ENCODE measurements around the gene PCK2. TPM values are rescaled to one million over a fixed set of nuclear protein-coding genes. Genes with fewer than 3 reads are reported as not detected.

PCK2 gene
- total and polyA plus RNA-seq, 12 donors, result 0.75 to 7.3 (median 2.6) TPM

GRCh38 chr14:24051789-24052655 is 42.1 kb upstream of the PCK2 start, which contains the start of gene CARMIL3:
TSS of gene CARMIL3 (plus strand) at chr14:24052009. CDS start at chr14:24052154, 145 bp downstream.
- Histone ChIP-seq H3K9me3 (no peaks in the 10 kb centered on the region), H3K4me1 (peaks cover 5 to 18% (median 13%) of the 10 kb centered on the region in 9 donors), H3K27ac (peak within 1 kb of the TSS in 7 of 10 donors; percentile 56 to 75 (median 63)), H3K27me3 (peaks cover 0 to 20% (median 0%) of the 10 kb centered on the region in 7 donors), H3K36me3 (no peaks in the 10 kb centered on the region), H3K4me3 (peak within 1 kb of the TSS; percentile 26 to 74 (median 68))
- intact Hi-C loops (cut with DNase I), result no loop called here
- TF ChIP-seq CTCF (IDR thresholded peaks at IDR 0.05), result no peak
- peak; percentile 33 to 71 for DNase-seq
- WGBS, 2 donors, result 1% methylated on average over 83 to 91 of the region's 92 CpGs
- ATAC-seq, result peak; percentile 84 to 91 (median 90)

DNA sequence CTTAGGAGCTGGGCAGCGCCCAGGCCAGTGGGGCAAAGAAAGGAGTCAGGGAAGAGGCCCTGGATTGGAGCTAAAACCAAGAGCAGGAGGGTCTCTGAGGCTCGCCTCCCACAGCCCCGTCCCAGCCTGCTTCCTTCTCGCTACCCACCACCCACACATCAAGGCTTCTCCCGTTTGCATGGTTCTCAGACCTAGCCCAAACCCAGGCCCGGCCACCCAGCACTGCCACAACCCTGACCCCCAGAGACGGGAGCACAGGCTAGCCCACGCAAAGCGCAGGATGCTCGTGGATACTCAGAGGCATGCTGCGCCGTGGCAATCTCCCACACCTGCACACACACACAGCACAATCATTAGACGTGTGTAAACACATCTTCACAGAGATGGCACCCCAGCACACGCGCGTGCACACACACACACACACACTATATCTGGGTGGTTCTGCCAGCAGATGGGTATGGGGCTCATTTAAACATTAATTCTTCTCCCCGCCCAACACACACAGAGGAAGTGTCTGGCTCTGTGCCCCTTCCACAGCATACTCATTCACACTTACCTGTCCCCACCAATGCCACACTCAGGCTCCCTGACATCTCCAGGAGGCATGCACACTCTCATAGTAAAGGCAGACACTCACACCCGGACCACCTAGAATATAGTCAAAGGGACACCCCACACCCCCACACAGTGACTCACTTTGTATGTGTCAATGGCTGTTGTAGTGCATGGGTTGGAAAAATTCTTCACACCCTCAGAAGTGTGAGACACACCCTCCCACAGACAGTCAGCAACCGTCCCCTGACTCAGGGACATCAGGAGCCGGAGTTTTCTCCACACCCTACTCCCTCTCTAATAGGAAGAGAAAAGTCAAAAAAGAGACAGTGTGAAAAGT is 41.2 kb upstream of the PCK2 start:
- Histone ChIP-seq H3K27ac (no peak overlapping the region), H3K27me3 (peaks cover 0 to 20% (median 0%) of the 10 kb centered on the region in 7 donors), H3K9me3 (no peaks in the 10 kb centered on the region), H3K36me3 (no peaks in the 10 kb centered on the region), H3K4me1 (peaks cover 5 to 18% (median 13%) of the 10 kb centered on the region in 9 donors), H3K4me3 (peak overlapping the region; percentile 26 to 74 (median 68))
- WGBS, 2 donors, result 57% methylated on average over 20 of the region's 20 CpGs
- TF ChIP-seq CTCF (IDR thresholded peaks at IDR 0.05), result no peak
- ATAC-seq, result peak in 2 of 8 donors; percentile 5 to 6
- intact Hi-C loops (cut with DNase I), result no loop called here
- DNase-seq, result no peak

DNA sequence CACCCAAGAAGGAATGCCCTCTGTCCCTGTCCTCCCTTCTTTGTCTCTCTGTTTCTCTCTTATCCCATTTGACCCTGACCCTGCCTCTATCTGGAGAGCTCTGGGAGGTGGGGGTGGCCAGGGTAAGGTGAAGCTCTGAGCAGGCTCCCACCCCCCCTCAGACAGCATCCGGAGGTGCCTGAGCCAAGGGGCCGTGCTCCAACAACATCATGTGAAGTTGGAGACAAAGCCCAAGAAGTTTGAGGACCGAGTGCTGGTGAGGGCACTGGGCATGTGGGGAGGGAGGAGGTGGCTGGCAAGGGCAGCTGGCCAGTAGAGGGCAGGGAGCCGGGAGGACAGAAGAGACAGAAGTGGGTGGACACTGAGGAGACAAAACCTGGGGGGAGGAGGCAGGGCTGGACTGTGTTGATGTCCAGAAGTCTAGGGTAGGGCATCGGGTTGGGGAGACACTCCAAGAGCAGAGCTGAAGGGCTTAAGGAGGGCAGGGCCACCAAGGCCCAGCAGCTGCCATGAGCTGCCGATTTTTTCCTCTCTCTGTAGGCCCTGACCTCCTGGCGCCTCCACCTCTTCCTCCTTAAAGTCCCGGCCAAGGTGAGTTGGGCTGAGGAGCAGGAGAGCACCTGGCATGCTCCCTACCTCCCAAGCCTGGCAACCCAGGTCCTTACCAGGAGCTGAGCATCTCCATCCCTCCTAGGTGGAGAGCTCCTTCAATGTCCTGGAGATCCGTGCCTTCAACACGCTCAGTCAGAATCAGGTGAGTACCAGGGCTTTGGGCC is 40.4 kb upstream of the PCK2 start:
- intact Hi-C loops (cut with DNase I), result no loop called here

More for the DNA sequence above, 40.4 kb upstream of the PCK2 start:
- whole genome bisulfite sequencing, 2 donors, result 76 to 77% methylated on average over 10 of the region's 10 CpGs
- H3K36me3 ChIP-seq, result no peaks in the 10 kb centered on the region
- H3K4me1 ChIP-seq, result peaks cover 5 to 21% (median 13%) of the 10 kb centered on the region in 9 donors
- H3K4me3 ChIP-seq, result no peak overlapping the region
- H3K9me3 ChIP-seq, result no peaks in the 10 kb centered on the region
- DNase-seq (no peak), ATAC-seq (no peak)
- no peak overlapping the region for H3K27ac ChIP-seq
- peaks cover 0 to 20% (median 0%) of the 10 kb centered on the region in 7 donors for H3K27me3 ChIP-seq
- no peak for TF ChIP-seq CTCF (IDR thresholded peaks at IDR 0.05)
